ENCODE measurements around the gene DERL3. TPM values are rescaled to one million over a fixed set of nuclear protein-coding genes. Genes with fewer than 3 reads are reported as not detected.
A peak's percentile ranks its signal among the peaks of the same experiment; 100 is the strongest.
"Not testable (repeated sequence)": the region's sequence is repeated elsewhere in the genome, so short reads cannot be mapped to it uniquely, and the experiment has no call there.

The DERL3 gene
- total and polyA plus RNA-seq, 8 donors, result 0.45 to 24.5 (median 7.1) TPM

- intact Hi-C loops (cut with DNase I; ENCODE audit: low total_unique reads), result no loop called here
- no peak for DNase-seq
- TF ChIP-seq CTCF (IDR thresholded peaks at IDR 0.05) (no peak), POLR2A (IDR thresholded peaks at IDR 0.05) (no peak), POLR2AphosphoS5 (IDR thresholded peaks at IDR 0.05) (no peak), EP300 (IDR thresholded peaks at IDR 0.05) (no peak)
- no peaks in the 10 kb centered on the region for H3K9me3 ChIP-seq
- no peaks in the 10 kb centered on the region for H3K27me3 ChIP-seq
- no peaks in the 10 kb centered on the region for H3K4me1 ChIP-seq
- peaks cover 0 to 75% (median 39%) of the 10 kb centered on the region in 4 donors for H3K36me3 ChIP-seq
- H3K4me3 ChIP-seq, result no peak overlapping the region
- 82 to 93% (median 84%) methylated on average over 4 of the region's 4 CpGs for WGBS, 5 donors
- no peak overlapping the region for H3K27ac ChIP-seq
Measured at GRCh38 chr22:23868580-23868979, 29.8 kb upstream of the DERL3 start.

GRCh38 chr22:23864499-23865154, 25.8 kb upstream of the DERL3 start:
- H3K9me3 ChIP-seq; intact Hi-C loops (cut with DNase I; ENCODE audit: low total_unique reads); H3K4me3 ChIP-seq; H3K4me1 ChIP-seq; H3K27ac ChIP-seq; H3K27me3 ChIP-seq; DNase-seq: not testable (repeated sequence)
- H3K36me3 ChIP-seq, result peaks cover 6 to 49% (median 25%) of the 10 kb centered on the region in 4 donors
- 69 to 87% (median 71%) methylated on average over 11 of the region's 11 CpGs for WGBS, 5 donors

GRCh38 chr22:23862103-23862502, 23.3 kb upstream of the DERL3 start:
- peaks cover 0 to 24% (median 6%) of the 10 kb centered on the region in 4 donors for H3K36me3 ChIP-seq
- H3K9me3 ChIP-seq, result no peaks in the 10 kb centered on the region
- 62 to 77% (median 76%) methylated on average over 3 of the region's 3 CpGs for WGBS, 5 donors
- H3K27me3 ChIP-seq, result no peaks in the 10 kb centered on the region
- TF ChIP-seq CTCF (IDR thresholded peaks at IDR 0.05) (peak in 3 of 7 experiments; percentile 33 to 46 (median 33)), POLR2AphosphoS5 (IDR thresholded peaks at IDR 0.05) (no peak)
- peak in 1 of 2 donors; percentile 74 for DNase-seq
- no peak overlapping the region for H3K4me3 ChIP-seq
- H3K4me1 ChIP-seq, result peaks cover 9 to 20% (median 17%) of the 10 kb centered on the region in 4 donors
- intact Hi-C loops (cut with DNase I; ENCODE audit: low total_unique reads), result no loop called here
- H3K27ac ChIP-seq, result no peak overlapping the region

GRCh38 chr22:23860187-23860586, 21.4 kb upstream of the DERL3 start:
- intact Hi-C loops (cut with DNase I; ENCODE audit: low total_unique reads); H3K27ac ChIP-seq; DNase-seq; H3K9me3 ChIP-seq; H3K27me3 ChIP-seq; H3K4me3 ChIP-seq: not testable (repeated sequence)
- peaks cover 13 to 27% (median 26%) of the 10 kb centered on the region in 4 donors for H3K4me1 ChIP-seq
- H3K36me3 ChIP-seq, result peaks cover 0 to 16% (median 3%) of the 10 kb centered on the region in 4 donors
- 90 to 96% (median 95%) methylated on average over 8 of the region's 8 CpGs for WGBS, 5 donors

GRCh38 chr22:23859201-23859600, 20.4 kb upstream of the DERL3 start:
- no peaks in the 10 kb centered on the region for H3K27me3 ChIP-seq
- DNase-seq, result no peak
- TF ChIP-seq EP300 (IDR thresholded peaks at IDR 0.05), result no peak
- TF ChIP-seq POLR2AphosphoS5 (IDR thresholded peaks at IDR 0.05), result no peak
- TF ChIP-seq POLR2A (IDR thresholded peaks at IDR 0.05), result no peak
- TF ChIP-seq CTCF (IDR thresholded peaks at IDR 0.05), result no peak
- H3K27ac ChIP-seq, result no peak overlapping the region
- peaks cover 0 to 16% (median 3%) of the 10 kb centered on the region in 4 donors for H3K36me3 ChIP-seq
- intact Hi-C loops (cut with DNase I; ENCODE audit: low total_unique reads), result no loop called here
- no peaks in the 10 kb centered on the region for H3K9me3 ChIP-seq
- H3K4me3 ChIP-seq, result no peak overlapping the region
- WGBS, 5 donors, result 95 to 97% (median 96%) methylated on average over 4 of the region's 4 CpGs
- peaks cover 13 to 27% (median 26%) of the 10 kb centered on the region in 4 donors for H3K4me1 ChIP-seq

All from stomach (tissue), 9 donors.